Measurements from ENCODE around the gene CTTNBP2NL. TPM values are rescaled to one million over a fixed set of nuclear protein-coding genes. Genes with fewer than 3 reads are reported as not detected.
"Not testable (repeated sequence)": the region's sequence is repeated elsewhere in the genome, so short reads cannot be mapped to it uniquely, and the experiment has no call there.

Gene CTTNBP2NL
- total and polyA plus RNA-seq, 12 donors, result 3.9 to 20.6 (median 15.7) TPM

GRCh38 chr1:112387807-112388206, 8.2 kb upstream of the CTTNBP2NL start:
- Histone ChIP-seq H3K27me3 (no peaks in the 10 kb centered on the region), H3K4me3 (no peak overlapping the region), H3K27ac (peak overlapping the region in 4 of 10 donors; percentile 46 to 97 (median 71)), H3K36me3 (no peaks in the 10 kb centered on the region), H3K9me3 (no peaks in the 10 kb centered on the region), H3K4me1 (peaks cover 0 to 51% (median 23%) of the 10 kb centered on the region in 9 donors)
- intact Hi-C loops (cut with DNase I), result loop anchor here in 2 of 10 donors (5.0 kb wide), 2 partner anchors 79 to 84 kb away; no protein-coding TSS in a partner anchor
- TF ChIP-seq CTCF (IDR thresholded peaks at IDR 0.05), result no peak
- WGBS, 2 donors, result 76 to 80% methylated on average over 3 of the region's 3 CpGs
- ATAC-seq (no peak), DNase-seq (no peak)

GRCh38 chr1:112388436-112388835, 7.6 kb upstream of the CTTNBP2NL start:
- ATAC-seq (peak in 6 of 8 donors; percentile 6 to 29 (median 22)), DNase-seq (peak in 1 of 2 donors; percentile 54)
- Histone ChIP-seq H3K4me3 (no peak overlapping the region), H3K27ac (peak overlapping the region in 7 of 10 donors; percentile 33 to 97 (median 70)), H3K27me3 (no peaks in the 10 kb centered on the region), H3K9me3 (no peaks in the 10 kb centered on the region), H3K36me3 (no peaks in the 10 kb centered on the region), H3K4me1 (peaks cover 0 to 55% (median 30%) of the 10 kb centered on the region in 9 donors)
- 44 to 62% methylated on average over 3 of the region's 3 CpGs for WGBS, 2 donors
- intact Hi-C loops (cut with DNase I), result loop anchor here in 2 of 10 donors (5.0 kb wide), 2 partner anchors 79 to 84 kb away; no protein-coding TSS in a partner anchor
- TF ChIP-seq CTCF (IDR thresholded peaks at IDR 0.05), result no peak

GRCh38 chr1:112389689-112390088, 6.3 kb upstream of the CTTNBP2NL start:
- H3K27ac ChIP-seq, result peak overlapping the region in 6 of 10 donors; percentile 25 to 97 (median 79)
- H3K9me3 ChIP-seq, result no peaks in the 10 kb centered on the region
- peak in 2 of 8 donors; percentile 9 to 21 for ATAC-seq
- H3K27me3 ChIP-seq, result no peaks in the 10 kb centered on the region
- H3K36me3 ChIP-seq, result no peaks in the 10 kb centered on the region
- 70 to 78% methylated on average over 6 of the region's 6 CpGs for WGBS, 2 donors
- no peak for TF ChIP-seq CTCF (IDR thresholded peaks at IDR 0.05)
- peaks cover 0 to 63% (median 39%) of the 10 kb centered on the region in 9 donors for H3K4me1 ChIP-seq
- DNase-seq, result peak in 1 of 2 donors; percentile 32
- H3K4me3 ChIP-seq, result no peak overlapping the region
- intact Hi-C loops (cut with DNase I), result loop anchor here (2.0 to 10.0 kb wide), 13 partner anchors 48 to 415 kb away; partner anchors contain the start of genes CAPZA1 (in 6 of the 10), ST7L (in 6 of the 10) and RHOC (in 4 of the 10)

GRCh38 chr1:112390335-112390734, 5.7 kb upstream of the CTTNBP2NL start:
- DNase-seq, H3K36me3 ChIP-seq, H3K9me3 ChIP-seq, ATAC-seq, H3K27me3 ChIP-seq: not testable (repeated sequence)
- Histone ChIP-seq H3K4me3 (peak overlapping the region in 9 of 10 donors; percentile 24 to 61 (median 54)), H3K4me1 (peaks cover 0 to 69% (median 46%) of the 10 kb centered on the region in 9 donors), H3K27ac (peak overlapping the region in 8 of 10 donors; percentile 70 to 97 (median 87))
- intact Hi-C loops (cut with DNase I), result loop anchor here in 9 of 10 donors (2.0 to 10.0 kb wide), 11 partner anchors 47 to 414 kb away; partner anchors contain the start of genes CAPZA1 (in 6 of the 9), ST7L (in 6 of the 9) and RHOC (in 4 of the 9)
- WGBS, 2 donors, result 53 to 60% methylated on average over 15 of the region's 15 CpGs
